Mucosa of descending colon (tissue), 3 donors: ENCODE data around the gene CT47C1. TPM values are rescaled to one million over a fixed set of nuclear protein-coding genes. Genes with fewer than 3 reads are reported as not detected.

Experiments used
- ATAC-seq: fragments of 200-7000 bp; cut with Tn5 transposase; one replicate; pipeline ENCODE4 v1.9.1; 2020; ENCODE audit warnings: mild to moderate bottlenecking, moderate library complexity
- DNase-seq, 3 donors: peaks; one replicate each; pipeline ENCODE4 v3.0.0-alpha.2; 2020
- H3K36me3 ChIP-seq: fragments of 200-600 bp; one replicate; pipeline ENCODE4 v1.8.0; 2021; ENCODE audit warnings: low read depth, mild to moderate bottlenecking
- H3K4me1 ChIP-seq: fragments of 200-600 bp; one replicate; pipeline ENCODE4 v1.8.0; 2021; ENCODE audit warnings: low read depth, mild to moderate bottlenecking
- H3K4me3 ChIP-seq: fragments of 200-600 bp; one replicate; pipeline ENCODE4 v1.8.0; 2021; ENCODE audit warnings: mild to moderate bottlenecking
- H3K9me3 ChIP-seq: fragments of 200-600 bp; one replicate; pipeline ENCODE4 v1.8.0; 2021; ENCODE audit warnings: mild to moderate bottlenecking
- intact Hi-C, 2 donors: fragments of 100-400 bp; cut with DNase I in 1 of 2; cut with micrococcal nuclease in 1 of 2; formaldehyde crosslinking; loops; one replicate each; pipeline versions ENCODE4 v1.11.0 to v1.11.1; 2022; cut with DNase I, micrococcal nuclease
- total RNA-seq, 3 donors: library from RNA; stranded (reverse); fragmentation: NEBNext Ultra II Directional in 2 of 3; extraction: Animal tissue kit (Norgen Biotek cat#: 25700) in 2 of 3; gene quantifications; one replicate each; pipeline versions ENCODE4 v1.2.1 to v1.2.4, GENCODE V29; 2021 to 2023
- TF ChIP-seq, protein P1 (sequence below): fragments of 200-600 bp; IDR thresholded peaks from one replicate; pipeline ENCODE4 v1.8.0; 2022; ENCODE audit warnings: antibody characterized with exemption, mild to moderate bottlenecking
- donor health status: DM: no; HTN: no; CAD: no; lungs with moderate emphysema.
- donor health status: DM: no; HTN: no; CAD: no.
- donor health status: DM: no; HTN: yes; CAD: no.

CT47C1 gene
- total RNA-seq, 3 donors from 2014 or later: not detected

- H3K9me3 ChIP-seq: no peaks in the 10 kb centered on the region
- ATAC-seq: no peak
- no peak for DNase-seq
- intact Hi-C loops: no loop called here
- H3K36me3 ChIP-seq: no peaks in the 10 kb centered on the region
- no peak overlapping the region for H3K4me3 ChIP-seq
- TF ChIP-seq, protein P1, sequence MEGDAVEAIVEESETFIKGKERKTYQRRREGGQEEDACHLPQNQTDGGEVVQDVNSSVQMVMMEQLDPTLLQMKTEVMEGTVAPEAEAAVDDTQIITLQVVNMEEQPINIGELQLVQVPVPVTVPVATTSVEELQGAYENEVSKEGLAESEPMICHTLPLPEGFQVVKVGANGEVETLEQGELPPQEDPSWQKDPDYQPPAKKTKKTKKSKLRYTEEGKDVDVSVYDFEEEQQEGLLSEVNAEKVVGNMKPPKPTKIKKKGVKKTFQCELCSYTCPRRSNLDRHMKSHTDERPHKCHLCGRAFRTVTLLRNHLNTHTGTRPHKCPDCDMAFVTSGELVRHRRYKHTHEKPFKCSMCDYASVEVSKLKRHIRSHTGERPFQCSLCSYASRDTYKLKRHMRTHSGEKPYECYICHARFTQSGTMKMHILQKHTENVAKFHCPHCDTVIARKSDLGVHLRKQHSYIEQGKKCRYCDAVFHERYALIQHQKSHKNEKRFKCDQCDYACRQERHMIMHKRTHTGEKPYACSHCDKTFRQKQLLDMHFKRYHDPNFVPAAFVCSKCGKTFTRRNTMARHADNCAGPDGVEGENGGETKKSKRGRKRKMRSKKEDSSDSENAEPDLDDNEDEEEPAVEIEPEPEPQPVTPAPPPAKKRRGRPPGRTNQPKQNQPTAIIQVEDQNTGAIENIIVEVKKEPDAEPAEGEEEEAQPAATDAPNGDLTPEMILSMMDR: no peak
- no peaks in the 10 kb centered on the region for H3K4me1 ChIP-seq
Measured at GRCh38 chrX:119036107-119037029, 36.4 kb upstream of the CT47C1 start.

DNA sequence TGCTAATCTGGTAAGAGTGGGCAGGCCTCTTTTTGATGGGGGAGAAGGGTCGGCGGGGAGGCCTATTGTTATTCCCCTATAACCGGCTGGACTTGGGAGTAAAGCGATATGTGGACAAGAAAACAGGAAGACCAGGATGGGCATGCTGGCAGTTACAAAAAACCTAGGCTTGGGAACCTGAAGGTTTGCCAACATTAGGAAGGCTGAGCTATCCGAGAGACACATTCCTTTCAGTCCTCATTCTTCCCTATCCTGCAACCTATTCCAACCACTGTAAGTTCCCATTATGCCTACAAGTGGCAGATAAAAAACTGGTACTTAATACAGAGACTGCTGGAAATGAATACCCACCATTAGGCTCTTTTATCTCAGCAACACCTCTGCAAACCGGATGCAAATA, 32.4 kb upstream of the CT47C1 start:
- Histone ChIP-seq H3K4me1 (no peaks in the 10 kb centered on the region), H3K9me3 (no peaks in the 10 kb centered on the region), H3K36me3 (no peaks in the 10 kb centered on the region), H3K4me3 (no peak overlapping the region)
- TF ChIP-seq, protein P1: no peak
- DNase-seq (no peak), ATAC-seq (no peak)
- intact Hi-C loops: no loop called here

DNA sequence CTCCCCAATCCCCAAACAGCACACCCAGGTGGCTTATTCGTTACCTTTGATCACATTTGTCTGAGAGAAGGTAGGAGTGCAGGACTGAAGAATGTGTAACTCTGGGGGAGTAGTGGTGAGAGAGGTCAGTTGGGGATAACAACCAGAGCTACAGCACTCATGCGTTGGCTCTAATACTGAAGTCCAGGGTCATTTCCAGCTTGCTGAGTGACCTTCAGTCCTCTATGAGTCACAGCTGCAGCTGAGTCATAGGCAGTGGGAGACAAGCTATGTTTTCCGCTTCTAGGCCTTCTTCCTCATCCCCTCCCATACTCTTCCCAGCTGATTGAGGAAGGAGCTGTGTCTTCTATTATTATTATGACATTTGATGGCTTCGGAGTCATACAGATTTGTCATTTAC, 31.6 kb upstream of the CT47C1 start:
- peak in 1 of 3 donors; percentile 51 for DNase-seq
- intact Hi-C loops: no loop called here
- Histone ChIP-seq H3K4me3 (no peak overlapping the region), H3K9me3 (no peaks in the 10 kb centered on the region), H3K36me3 (no peaks in the 10 kb centered on the region), H3K4me1 (no peaks in the 10 kb centered on the region)
- ATAC-seq: peak; percentile 94
- TF ChIP-seq, protein P1: no peak

- TF ChIP-seq, protein P1: no peak
- Histone ChIP-seq H3K36me3 (no peaks in the 10 kb centered on the region), H3K4me3 (no peak overlapping the region), H3K9me3 (no peaks in the 10 kb centered on the region), H3K4me1 (no peaks in the 10 kb centered on the region)
- no peak for DNase-seq
- peak; percentile 25 for ATAC-seq
- intact Hi-C loops: no loop called here
Measured at GRCh38 chrX:119042040-119042439, 30.8 kb upstream of the CT47C1 start.

DNA sequence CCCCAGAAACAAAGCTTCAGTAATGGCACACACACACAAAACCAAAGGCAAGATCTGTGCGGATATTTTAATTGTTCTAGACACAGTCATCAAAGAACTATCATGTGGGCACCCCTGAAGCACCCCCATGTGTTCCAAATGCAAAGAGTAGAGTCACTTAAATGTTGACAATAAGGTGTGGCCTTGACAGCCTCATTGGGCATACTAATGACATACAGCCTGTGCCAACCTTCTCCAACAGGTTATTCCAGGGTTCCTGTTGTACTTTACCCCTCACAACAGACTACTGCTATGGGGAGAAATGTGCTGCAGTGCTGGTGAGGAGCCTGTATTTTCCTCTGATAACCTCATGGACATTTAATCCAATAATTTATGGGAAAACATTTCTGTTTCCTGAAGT, 29.8 kb upstream of the CT47C1 start:
- Histone ChIP-seq H3K4me1 (no peaks in the 10 kb centered on the region), H3K9me3 (no peaks in the 10 kb centered on the region), H3K36me3 (no peaks in the 10 kb centered on the region), H3K4me3 (no peak overlapping the region)
- intact Hi-C loops: no loop called here
- peak in 1 of 3 donors; percentile 22 for DNase-seq
- TF ChIP-seq, protein P1: no peak
- peak; percentile 67 for ATAC-seq
